K562 (cell line): ENCODE results near the gene KRT4. TPM values are rescaled to one million over a fixed set of nuclear protein-coding genes. Genes with fewer than 3 reads are reported as not detected.
"Not testable (repeated sequence)": the region's sequence is repeated elsewhere in the genome, so short reads cannot be mapped to it uniquely, and the experiment has no call there.

Source experiments
- ATAC-seq: fragments of 200-7000 bp; cut with Tn5 transposase; 3 replicates; pipeline ENCODE4 v1.9.1; 2020; ENCODE audit warnings: moderate library complexity
- BruUV-seq: library from RNA; stranded (reverse); fragments of 400-500 nt; replicated peaks from 2 replicates; lab custom pipeline; 2021; lab: Mats Ljungman, UMichigan
- CTCF ChIA-PET: fragments of 300-600 bp; formaldehyde crosslinking; extraction: SDS; loops from one replicate; lab custom pipeline; 2021; ENCODE audit warnings: low intra/inter-chr PET ratio; lab: Yijun Ruan, JAX
- POLR2A ChIA-PET: fragments of 300-600, 350-650 bp; sonication (Branson Sonifier 250); formaldehyde crosslinking; extraction: SDS; loops from one replicate; lab custom pipeline; 2021; ENCODE audit warnings: antibody characterized with exemption, inconsistent platforms; lab: Yijun Ruan, JAX
- DNase-seq, 4 experiments: peaks; one replicate each; pipeline versions ENCODE4 v3.0.0 to v3.0.0-alpha.2; 2011 to 2018; ENCODE audit warnings: low spot score in 3 of 4, mixed read lengths in 3 of 4; ENCODE audit errors: extremely low read depth in 1 of 4
- FAIRE-seq: peaks from 2 replicates; lab custom pipeline; 2011; peaks lifted over from hg19 to GRCh38; lab: Jason Lieb, UNC
- H2AFZ ChIP-seq: 2 replicates; pipeline ENCODE4 v1.6.0; 2011; ENCODE audit warnings: low read depth, low read length, control low read depth, inconsistent platforms
- H3K27ac ChIP-seq: fragments of 200-600 bp; 3 replicates; pipeline ENCODE4 v1.8.0; 2011; ENCODE audit warnings: low read depth, mild to moderate bottlenecking, control low read depth, inconsistent platforms, low read length, moderate library complexity, mixed read lengths; ENCODE audit errors: extremely low read depth
- H3K27me3 ChIP-seq, 2 experiments: fragments of 300-600 bp in 1 of 2; 2 replicates in 1 of 2; 3 replicates in 1 of 2; pipeline versions ENCODE4 v1.6.0 to v1.8.0; 2011; ENCODE audit warnings: inconsistent platforms in 2 of 2, low read length in 2 of 2, mild to moderate bottlenecking in 1 of 2, mixed read lengths in 1 of 2, moderate library complexity in 1 of 2; ENCODE audit not compliant: control insufficient read depth in 2 of 2, insufficient read depth in 2 of 2
- H3K36me3 ChIP-seq: fragments of 300-600 bp; 3 replicates; pipeline ENCODE4 v1.8.0; 2011; ENCODE audit warnings: mild to moderate bottlenecking, low read length, inconsistent platforms; ENCODE audit not compliant: control insufficient read depth, insufficient read depth
- H3K4me1 ChIP-seq, 2 experiments: fragments of 200-600 bp in 1 of 2; replicated peaks in 1 of 2; 2 replicates in 1 of 2; 3 replicates in 1 of 2; pipeline versions ENCODE4 v1.5.1 to v1.8.0; 2011; ENCODE audit warnings: inconsistent platforms in 2 of 2, low read length in 2 of 2, mild to moderate bottlenecking in 1 of 2, mixed read lengths in 1 of 2, moderate library complexity in 1 of 2; ENCODE audit not compliant: control insufficient read depth in 2 of 2, insufficient read depth in 2 of 2
- H3K4me2 ChIP-seq: 2 replicates; pipeline ENCODE4 v1.6.1; 2011; ENCODE audit warnings: low read length, control low read depth, inconsistent platforms, mixed read lengths; ENCODE audit not compliant: insufficient read depth
- H3K4me3 ChIP-seq: fragments of 200-600 bp; sonication (generic), shearing (Covaris generic); 2 replicates; pipeline ENCODE4 v1.5.1; 2016; ENCODE audit warnings: control low read depth, inconsistent platforms
- H3K79me2 ChIP-seq: fragments of 200-600 bp; 3 replicates; pipeline ENCODE4 v1.8.0; 2011; ENCODE audit warnings: low read length, inconsistent platforms; ENCODE audit not compliant: control insufficient read depth, insufficient read depth
- H3K9ac ChIP-seq, 2 experiments: 2 replicates each; pipeline versions ENCODE4 v1.6.0 to v1.6.1; 2011; ENCODE audit warnings: low read depth in 2 of 2, low read length in 2 of 2, control low read depth in 1 of 2, inconsistent platforms in 1 of 2, mild to moderate bottlenecking in 1 of 2, mixed read lengths in 1 of 2; ENCODE audit not compliant: insufficient read depth in 1 of 2
- H3K9me1 ChIP-seq: one replicate; pipeline ENCODE4 v1.6.0; 2011; ENCODE audit warnings: inconsistent platforms, mild to moderate bottlenecking, low read length, moderate library complexity; ENCODE audit not compliant: control insufficient read depth, insufficient read depth
- H3K9me3 ChIP-seq: replicated peaks from 2 replicates; pipeline ENCODE4 v1.5.1; 2011; ENCODE audit warnings: low read depth, low read length, inconsistent platforms; ENCODE audit not compliant: control insufficient read depth, insufficient read depth
- H4K20me1 ChIP-seq: replicated peaks from 2 replicates; pipeline ENCODE4 v1.6.1; 2011; ENCODE audit warnings: low read length, inconsistent platforms, mixed read lengths; ENCODE audit not compliant: control insufficient read depth, insufficient read depth
- ESRRA ChIP-seq: fragments of 450-650 bp; IDR thresholded peaks from 2 replicates; pipeline ENCODE4 v1.6.1; 2014; ENCODE audit warnings: low read depth, mild to moderate bottlenecking, moderate library complexity, borderline replicate concordance
- FOXK2 ChIP-seq, 2 experiments: fragments of 450-650 bp; IDR thresholded peaks in 1 of 2; conservative IDR thresholded peaks in 1 of 2; 2 replicates each; pipeline ENCODE4 v1.6.1; 2016; ENCODE audit warnings: low read depth in 2 of 2, mild to moderate bottlenecking in 1 of 2
- FOXM1 ChIP-seq, 2 experiments: fragments of 450-650 bp in 1 of 2; sonication (generic) in 1 of 2; formaldehyde crosslinking in 1 of 2; IDR thresholded peaks; 2 replicates each; pipeline versions ENCODE4 v1.6.1 to v1.9.0; 2017 to 2022; ENCODE audit warnings: low read depth in 2 of 2, mild to moderate bottlenecking in 2 of 2, missing genetic modification reagents in 1 of 2, moderate library complexity in 1 of 2
- JUN ChIP-seq, 2 experiments: sonication (generic) in 1 of 2; formaldehyde crosslinking in 1 of 2; IDR thresholded peaks; 2 replicates each; pipeline versions ENCODE4 v1.6.1 to v1.8.0; 2012 to 2022; ENCODE audit warnings: borderline replicate concordance in 2 of 2, mild to moderate bottlenecking in 2 of 2, improper control_type of control experiment in 1 of 2, low read depth in 1 of 2, low read length in 1 of 2, missing genetic modification reagents in 1 of 2
- NBN ChIP-seq: fragments of 450-650 bp; IDR thresholded peaks from 2 replicates; pipeline ENCODE4 v1.6.1; 2016; ENCODE audit warnings: low read depth, mild to moderate bottlenecking
- NFE2 ChIP-seq: IDR thresholded peaks from 2 replicates; pipeline ENCODE4 v1.6.1; 2014; ENCODE audit warnings: antibody characterized with exemption, low read depth
- PPARD ChIP-seq: fragments of 250-450 bp; sonication (Bioruptor Pico); IDR thresholded peaks from 2 replicates; pipeline ENCODE4 v1.8.0; 2022; ENCODE audit warnings: inconsistent platforms, mild to moderate bottlenecking, moderate library complexity
- XRCC5 ChIP-seq: fragments of 200-400 bp; formaldehyde crosslinking; IDR thresholded peaks from 2 replicates; pipeline ENCODE4 v1.6.1; 2017; ENCODE audit warnings: low read depth, mild to moderate bottlenecking, low read length
- ZNF3 ChIP-seq: fragments of 250-450 bp; sonication (Bioruptor Pico); IDR thresholded peaks from 2 replicates; pipeline ENCODE4 v1.5.0; 2021; ENCODE audit warnings: mild to moderate bottlenecking, moderate library complexity
- WGBS: fragments of 100-300 bp; shearing (Covaris generic); methylation state at CpG from one replicate; pipeline ENCODE4 v1.1.6; 2016; ENCODE audit warnings: low coverage, mixed read lengths; ENCODE audit not compliant: insufficient coverage; ENCODE audit errors: missing lambda C conversion rate; 5-methylcytosine and 5-hydroxymethylcytosine counted together
- in situ Hi-C: fragments of 300-500 bp; cut with MboI; formaldehyde crosslinking; loops from 4 replicates; pipeline ENCODE4 v1.15.0; 2018; ENCODE audit warnings: inconsistent platforms, mixed read lengths
- intact Hi-C: fragments of 100-400 bp; cut with micrococcal nuclease; formaldehyde crosslinking; loops from 2 replicates; pipeline ENCODE4 v1.14.2; 2022
- polyA plus RNA-seq, 8 experiments: library from polyadenylated mRNA; depleted of rRNA in 4 of 8; stranded (reverse) in 5 of 8; unstranded in 3 of 8; fragments of >200 nt; fragmentation: Nextera tagmentation in 2 of 8; fragmentation: Illumina TruSeq in 1 of 8; extraction: Ambion mirVana in 2 of 8; extraction: Trizol in 1 of 8; gene quantifications; 2 replicates each; pipeline versions ENCODE4 v1.2.1 to v1.2.3, GENCODE V29; 2011 to 2014; ENCODE audit warnings: inconsistent platforms in 1 of 8, missing spikeins in 1 of 8
- total RNA-seq, 7 experiments: library from RNA; depleted of rRNA in 6 of 7; stranded (reverse); fragments of >200 nt in 6 of 7; fragmentation: Illumina TruSeq in 2 of 7; extraction: Trizol in 2 of 7; gene quantifications; 2 replicates each; pipeline versions ENCODE4 v1.2.1 to v1.2.3, GENCODE V29; 2011 to 2021; ENCODE audit warnings: low replicate concordance in 1 of 7
- TF ChIP-seq, protein P1 (sequence below): fragments of 250-450 bp; sonication (Bioruptor Pico); IDR thresholded peaks from 2 replicates; pipeline ENCODE4 v1.4.0; 2020; ENCODE audit warnings: mild to moderate bottlenecking, moderate library complexity

The KRT4 gene
- total and polyA plus RNA-seq, 9 of the 15 experiments (the other 6 are each of a cell fraction or from before 2014, with no cell fraction given), result not detected

DNA sequence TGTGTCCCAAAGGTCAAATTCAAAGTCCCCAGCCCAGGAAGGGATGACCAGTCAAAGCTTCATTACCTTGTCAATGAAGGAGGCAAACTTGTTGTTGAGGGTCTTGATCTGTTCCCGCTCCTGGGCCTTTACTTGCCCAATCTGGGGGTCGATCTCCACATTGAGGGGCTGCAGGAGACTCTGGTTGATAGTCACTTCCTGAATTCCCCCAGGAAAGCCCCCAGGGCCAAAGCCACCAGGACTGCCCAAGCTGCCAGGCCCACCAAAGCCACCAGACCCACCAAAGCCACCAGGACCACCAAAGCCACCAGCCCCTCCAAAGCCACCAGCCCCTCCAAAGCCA lies 18.6 kb downstream of the KRT4 start:
- H3K9me3 ChIP-seq, H4K20me1 ChIP-seq, H3K27ac ChIP-seq, ATAC-seq, FAIRE-seq, H3K79me2 ChIP-seq, H2AFZ ChIP-seq, BruUV-seq, H3K27me3 ChIP-seq, H3K9ac ChIP-seq, H3K9me1 ChIP-seq, H3K36me3 ChIP-seq, intact Hi-C loops, in situ Hi-C loops, DNase-seq, H3K4me2 ChIP-seq, H3K4me3 ChIP-seq: not testable (repeated sequence)
- H3K4me1 ChIP-seq, result peaks cover 36 to 42% of the 10 kb centered on the region in 2 experiments; a peak in 4 of 5 replicates
- CTCF ChIA-PET, result interaction anchor here (0.7 kb wide), 1 partner anchor 1310 kb away, joined by 3 read pairs; no protein-coding TSS in a partner anchor
- 72% methylated on average over 2 of the region's 2 CpGs for WGBS
- POLR2A ChIA-PET, result interaction anchor here (1.3 to 1.5 kb wide), 2 partner anchors 10 to 11 kb away, joined by 3 to 4 read pairs; no protein-coding TSS in a partner anchor

DNA sequence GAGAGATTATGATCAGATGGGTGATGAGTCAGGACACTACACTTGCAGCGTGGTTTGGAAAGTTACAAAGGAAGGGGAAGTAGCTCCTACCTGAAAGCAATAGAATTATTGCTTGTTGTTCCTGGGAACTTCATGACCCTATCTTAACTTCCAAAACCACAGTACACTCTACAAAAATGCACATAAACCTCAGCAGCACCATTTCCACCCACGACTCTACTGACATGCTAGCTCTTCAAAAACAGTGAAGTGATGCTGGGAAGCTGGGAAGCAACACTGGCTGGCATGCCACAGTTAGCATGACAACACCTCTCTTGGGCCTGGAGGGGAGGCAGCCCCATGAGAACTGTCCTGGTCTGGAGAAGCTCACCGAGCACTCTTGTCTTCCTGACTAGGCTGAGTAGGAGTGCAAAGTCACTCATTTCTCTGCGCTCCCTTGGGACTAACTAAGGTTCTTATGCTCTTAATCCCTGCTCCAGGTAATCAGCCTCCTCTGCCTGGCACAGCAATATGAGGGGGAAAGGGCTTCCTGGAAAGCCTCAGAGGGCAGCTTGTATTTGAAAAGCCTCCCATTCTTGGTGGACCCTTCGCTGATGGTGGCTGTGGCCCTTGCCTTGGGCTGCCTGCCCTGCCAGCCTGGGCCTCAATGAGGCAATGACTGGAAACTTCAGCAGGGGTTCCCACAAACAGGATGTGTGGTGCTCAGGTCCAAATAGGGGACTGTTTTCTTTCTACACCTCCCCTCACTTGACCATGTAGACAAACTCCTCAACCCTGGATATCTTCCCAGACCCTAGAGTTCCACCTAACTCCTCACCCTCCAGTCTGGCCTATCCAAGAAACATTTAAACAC lies 19.2 kb downstream of the KRT4 start:
- ChIA-PET CTCF (interaction anchor here (0.7 kb wide), 1 partner anchor 1309 kb away, joined by 3 read pairs; no protein-coding TSS in a partner anchor), POLR2A (interaction anchor here (1.3 kb wide), 1 partner anchor 12 kb away, joined by 4 read pairs; no protein-coding TSS in a partner anchor)
- no peak for FAIRE-seq
- no peak overlapping the region; the same call in 1 of the 2 replicates for H3K4me2 ChIP-seq
- intact Hi-C loops (no loop called here), in situ Hi-C loops (no loop called here)
- no peak overlapping the region; a peak in 1 of 4 replicates for H3K9ac ChIP-seq
- no peaks in the 10 kb centered on the region for H4K20me1 ChIP-seq
- ATAC-seq, result no peak
- H3K79me2 ChIP-seq, result no peaks in the 10 kb centered on the region
- no peaks in the 10 kb centered on the region for H3K9me1 ChIP-seq
- H3K4me1 ChIP-seq, result peaks cover 42 to 45% of the 10 kb centered on the region in 2 experiments; a peak in 4 of 5 replicates
- H3K9me3 ChIP-seq, result no peaks in the 10 kb centered on the region
- 36% methylated on average over 5 of the region's 5 CpGs for WGBS
- no peak overlapping the region for H3K27ac ChIP-seq
- no TSS peak for BruUV-seq
- H3K4me3 ChIP-seq, result no peak overlapping the region
- H2AFZ ChIP-seq, result no peak overlapping the region
- H3K27me3 ChIP-seq, result no peaks in the 10 kb centered on the region
- DNase-seq, result peak in 1 of 4 experiments; percentile 17
- H3K36me3 ChIP-seq, result no peaks in the 10 kb centered on the region
- TF ChIP-seq FOXM1 (IDR thresholded peaks at IDR 0.05; ENCODE audit: low read depth) (no peak), FOXM1 (CRISPR knock-in tag; IDR thresholded peaks at IDR 0.05; ENCODE audit: low read depth) (no peak), PPARD (no peak), ZNF3 (CRISPR knock-in tag) (no peak), FOXK2 (conservative IDR thresholded peaks at IDR 0.05 in 1 of 2, IDR thresholded peaks at IDR 0.05 in 1 of 2; ENCODE audit: low read depth in 2 of 2) (no peak), NFE2 (peak; percentile 9; the same call in 1 of the 2 replicates), NBN (no peak), JUN (IDR thresholded peaks at IDR 0.05; ENCODE audit: borderline replicate concordance, low read depth, low read length) (0 out of 2 replicates have a peak, but pooled peaks have one; percentile 16), JUN (CRISPR knock-in tag; IDR thresholded peaks at IDR 0.05; ENCODE audit: borderline replicate concordance) (no peak), ESRRA (peak; percentile 59; the same call in 1 of the 2 replicates), XRCC5 (no peak)
- TF ChIP-seq, protein P1, sequence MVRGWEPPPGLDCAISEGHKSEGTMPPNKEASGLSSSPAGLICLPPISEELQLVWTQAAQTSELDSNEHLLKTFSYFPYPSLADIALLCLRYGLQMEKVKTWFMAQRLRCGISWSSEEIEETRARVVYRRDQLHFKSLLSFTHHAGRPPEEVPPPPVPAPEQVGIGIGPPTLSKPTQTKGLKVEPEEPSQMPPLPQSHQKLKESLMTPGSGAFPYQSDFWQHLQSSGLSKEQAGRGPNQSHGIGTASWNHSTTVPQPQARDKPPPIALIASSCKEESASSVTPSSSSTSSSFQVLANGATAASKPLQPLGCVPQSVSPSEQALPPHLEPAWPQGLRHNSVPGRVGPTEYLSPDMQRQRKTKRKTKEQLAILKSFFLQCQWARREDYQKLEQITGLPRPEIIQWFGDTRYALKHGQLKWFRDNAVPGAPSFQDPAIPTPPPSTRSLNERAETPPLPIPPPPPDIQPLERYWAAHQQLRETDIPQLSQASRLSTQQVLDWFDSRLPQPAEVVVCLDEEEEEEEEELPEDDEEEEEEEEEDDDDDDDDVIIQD (CRISPR knock-in tag), result no peak
